Measurements from ENCODE around the gene RNF34. TPM values are rescaled to one million over a fixed set of nuclear protein-coding genes. Genes with fewer than 3 reads are reported as not detected.

Gene RNF34
- total and polyA plus RNA-seq, 2 of the 13 experiments (the other 11 are each of a cell fraction or from before 2014, with no cell fraction given): 36.8 to 53.2 TPM

DNA sequence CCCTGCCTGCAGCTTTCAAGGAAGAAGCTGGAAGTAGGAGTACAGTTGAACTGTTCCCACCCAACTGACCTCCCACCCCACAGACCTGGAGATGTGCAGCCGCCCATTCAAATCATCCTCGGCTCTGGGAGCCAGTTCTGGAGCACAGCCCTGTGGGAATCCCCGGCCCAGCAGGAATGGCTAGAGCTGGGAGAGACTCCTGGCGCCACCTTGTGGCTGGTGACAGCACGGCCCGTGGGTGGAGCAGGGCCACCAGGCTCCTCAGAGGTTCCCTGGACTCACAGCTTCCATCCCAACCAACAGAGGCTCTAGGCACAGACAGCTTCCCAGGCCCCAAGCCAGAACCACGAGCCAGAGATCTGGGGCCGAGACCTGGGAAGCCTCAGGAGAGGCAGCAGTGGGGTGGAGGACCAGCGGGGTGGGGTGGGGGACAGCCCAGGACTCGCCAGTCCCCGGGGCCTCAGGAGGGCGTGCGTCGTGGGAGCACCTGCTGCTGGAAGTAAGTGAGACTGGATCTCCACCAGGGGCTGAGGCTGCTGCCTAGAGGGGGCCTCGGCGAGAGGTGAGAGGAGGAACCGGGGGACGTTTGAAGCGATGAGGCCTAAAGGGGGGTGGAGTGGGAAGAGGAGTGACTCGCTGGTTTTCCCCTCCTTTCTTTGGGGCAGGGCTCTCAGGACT is 43.4 kb downstream of the RNF34 start (continued):
- TF ChIP-seq ZNF747 (CRISPR knock-in tag; IDR thresholded peaks at IDR 0.05; ENCODE audit: borderline replicate concordance) (no peak), ZNF547 (CRISPR knock-in tag; IDR thresholded peaks at IDR 0.05) (no peak)

- no peak overlapping the region for H3K4me3 ChIP-seq (replicated peaks in 1 of 3; ENCODE audit: insufficient read depth in 1 of 3, low read depth in 2 of 3, low read length in 3 of 3)
- intact Hi-C loops (cut with micrococcal nuclease; ENCODE audit: unreplicated experiment): loop anchor here (1.0 kb wide), 1 partner anchor 92 kb away; the partner anchor contains the start of gene ANAPC5
- H3K4me1 ChIP-seq (ENCODE audit: insufficient read depth, low read length): peaks cover 7% of the 10 kb centered on the region; the same call in 1 of the 2 replicates
- FAIRE-seq (no peak), ATAC-seq (no peak), DNase-seq (ENCODE audit: low spot score) (no peak)
- TF ChIP-seq ARNT2 (CRISPR knock-in tag; IDR thresholded peaks at IDR 0.05; ENCODE audit: low read depth): no peak
- TF ChIP-seq, protein P1, sequence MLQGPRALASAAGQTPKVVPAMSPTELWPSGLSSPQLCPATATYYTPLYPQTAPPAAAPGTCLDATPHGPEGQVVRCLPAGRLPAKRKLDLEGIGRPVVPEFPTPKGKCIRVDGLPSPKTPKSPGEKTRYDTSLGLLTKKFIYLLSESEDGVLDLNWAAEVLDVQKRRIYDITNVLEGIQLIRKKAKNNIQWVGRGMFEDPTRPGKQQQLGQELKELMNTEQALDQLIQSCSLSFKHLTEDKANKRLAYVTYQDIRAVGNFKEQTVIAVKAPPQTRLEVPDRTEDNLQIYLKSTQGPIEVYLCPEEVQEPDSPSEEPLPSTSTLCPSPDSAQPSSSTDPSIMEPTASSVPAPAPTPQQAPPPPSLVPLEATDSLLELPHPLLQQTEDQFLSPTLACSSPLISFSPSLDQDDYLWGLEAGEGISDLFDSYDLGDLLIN (CRISPR knock-in tag; IDR thresholded peaks at IDR 0.05; ENCODE audit: borderline replicate concordance): no peak
- peaks cover 2% of the 10 kb centered on the region for H3K79me2 ChIP-seq (ENCODE audit: insufficient read depth, low read length)
- H4K20me1 ChIP-seq (ENCODE audit: insufficient read depth, low read length): no peaks in the 10 kb centered on the region
- no peak overlapping the region for H3K4me2 ChIP-seq (ENCODE audit: low read depth, low read length)
- H3K27ac ChIP-seq (ENCODE audit: extremely low read length, insufficient read depth, low read length): no peak overlapping the region
- H3K9ac ChIP-seq (ENCODE audit: insufficient read depth, low read depth, low read length): no peak overlapping the region
- no peak overlapping the region for H2AFZ ChIP-seq (ENCODE audit: low read length)
- CTCF ChIA-PET (ENCODE audit: low intra/inter-chr PET ratio, low total read pairs): interaction anchor here (1.1 to 3.6 kb wide), 2 partner anchors 109 to 111 kb away, joined by 3 to 38 read pairs; no protein-coding TSS in a partner anchor
- BruUV-seq (replicated peaks): no TSS peak
- 95% methylated on average over 40 of the region's 45 CpGs for WGBS (ENCODE audit: low lambda C conversion rate)
- H3K9me3 ChIP-seq (ENCODE audit: low read length): no peaks in the 10 kb centered on the region
- in situ Hi-C loops (cut with HindIII; ENCODE audit: extremely low pct_ligation_motif_present, low pct_unique_long_range_greater_than_20kb): loop anchor here (5.0 kb wide), 1 partner anchor 97 kb away; no protein-coding TSS in a partner anchor
- POLR2A ChIA-PET: no interaction called here
- no peaks in the 10 kb centered on the region for H3K27me3 ChIP-seq (ENCODE audit: control insufficient read depth in 1 of 2, insufficient read depth in 2 of 2, low read length in 2 of 2)
- peaks cover 23 to 52% of the 10 kb centered on the region in 2 experiments for H3K36me3 ChIP-seq (replicated peaks in 1 of 2; ENCODE audit: control insufficient read depth in 1 of 2, insufficient read depth in 2 of 2, low read length in 2 of 2)
Observed at GRCh38 chr12:121443911-121444841, 44.3 kb downstream of the RNF34 start.
